GM21447 (cell line): ENCODE data around the gene GLIPR1L2.
"Not testable (repeated sequence)": the region's sequence is repeated elsewhere in the genome, so short reads cannot be mapped to it uniquely, and the experiment has no call there.

ENCODE experiments used
- ATAC-seq: cut with Tn5 transposase; IDR thresholded peaks from one replicate; pipeline ENCODE4 v1.9.1; 2021; ENCODE audit not compliant: unreplicated experiment

The GLIPR1L2 gene

GRCh38 chr12:75390899-75391538 is at the start of gene GLIPR1L2:
Gene GLIPR1L2, plus strand, starts transcription at chr12:75391089. Its CDS starts 28 bp downstream, at chr12:75391117.
- peak; percentile 92 for ATAC-seq

GRCh38 chr12:75341873-75342272 is 49.0 kb upstream of the GLIPR1L2 start:
- no peak for ATAC-seq

GRCh38 chr12:75345531-75345930 is 45.4 kb upstream of the GLIPR1L2 start:
- no peak for ATAC-seq

GRCh38 chr12:75346215-75346614 is 44.7 kb upstream of the GLIPR1L2 start:
- ATAC-seq: not testable (repeated sequence)

GRCh38 chr12:75349946-75350345 is 40.9 kb upstream of the GLIPR1L2 start:
- no peak for ATAC-seq

GRCh38 chr12:75350413-75350812 is 40.5 kb upstream of the GLIPR1L2 start:
- ATAC-seq: no peak

GRCh38 chr12:75354011-75354410 is 36.9 kb upstream of the GLIPR1L2 start:
- no peak for ATAC-seq

GRCh38 chr12:75360920-75361319 is 30.0 kb upstream of the GLIPR1L2 start:
- ATAC-seq: no peak

GRCh38 chr12:75361408-75361807 is 29.5 kb upstream of the GLIPR1L2 start:
- ATAC-seq: no peak

- ATAC-seq: no peak
Observed at GRCh38 chr12:75364919-75365318, 26.0 kb upstream of the GLIPR1L2 start.

GRCh38 chr12:75366629-75367028 is 24.3 kb upstream of the GLIPR1L2 start:
- peak; percentile 66 for ATAC-seq

- no peak for ATAC-seq
Observed at GRCh38 chr12:75374971-75375370, 15.9 kb upstream of the GLIPR1L2 start.

GRCh38 chr12:75378354-75378753 is 12.5 kb upstream of the GLIPR1L2 start:
- ATAC-seq: no peak

GRCh38 chr12:75389061-75389460 is 1.8 kb upstream of the GLIPR1L2 start:
- ATAC-seq: no peak

- ATAC-seq: no peak
Observed at GRCh38 chr12:75389706-75390105, 1.2 kb upstream of the GLIPR1L2 start.

GRCh38 chr12:75390156-75390898 is 562 bp upstream of the GLIPR1L2 start:
- peak; percentile 10 for ATAC-seq

GRCh38 chr12:75404231-75404630 is 13.3 kb downstream of the GLIPR1L2 start:
- ATAC-seq: no peak

- no peak for ATAC-seq
Observed at GRCh38 chr12:75407683-75408082, 16.8 kb downstream of the GLIPR1L2 start.

- no peak for ATAC-seq
Observed at GRCh38 chr12:75409830-75410229, 18.9 kb downstream of the GLIPR1L2 start.

- no peak for ATAC-seq
Observed at GRCh38 chr12:75414671-75415070, 23.8 kb downstream of the GLIPR1L2 start.

GRCh38 chr12:75419841-75420240 is 29.0 kb downstream of the GLIPR1L2 start:
- no peak for ATAC-seq

- no peak for ATAC-seq
Observed at GRCh38 chr12:75427491-75427890, 36.6 kb downstream of the GLIPR1L2 start.

- ATAC-seq: no peak
Observed at GRCh38 chr12:75428767-75429166, 37.9 kb downstream of the GLIPR1L2 start.
